Keratinocyte (primary cell): ENCODE data around the gene CCT8L2. TPM values are rescaled to one million over a fixed set of nuclear protein-coding genes. Genes with fewer than 3 reads are reported as not detected.
"Not testable (repeated sequence)": the region's sequence is repeated elsewhere in the genome, so short reads cannot be mapped to it uniquely, and the experiment has no call there.

ENCODE experiments used
- DNase-seq: peaks from one replicate; pipeline ENCODE4 v3.0.0-alpha.2; 2011; ENCODE audit warnings: low read depth, missing footprints, low spot score
- FAIRE-seq: peaks from 2 replicates; lab custom pipeline; 2011; peaks lifted over from hg19 to GRCh38; lab: Jason Lieb, UNC
- H2AFZ ChIP-seq: 2 replicates; pipeline ENCODE4 v1.6.0; 2012; ENCODE audit warnings: low read length, control low read depth, inconsistent platforms; ENCODE audit not compliant: control insufficient read depth
- H3K27ac ChIP-seq: 2 replicates; pipeline ENCODE4 v1.5.1; 2011; ENCODE audit warnings: low read length; ENCODE audit not compliant: control insufficient read depth, insufficient read depth
- H3K27me3 ChIP-seq: 3 replicates; pipeline ENCODE4 v1.6.0; 2011; ENCODE audit warnings: low read length; ENCODE audit not compliant: control insufficient read depth, insufficient read depth; ENCODE audit errors: extremely low read depth
- H3K36me3 ChIP-seq, 2 experiments: 2 replicates in 1 of 2; 3 replicates in 1 of 2; pipeline ENCODE4 v1.5.1; 2011; ENCODE audit warnings: low read length in 2 of 2, mild to moderate bottlenecking in 1 of 2; ENCODE audit not compliant: control insufficient read depth in 2 of 2, insufficient read depth in 2 of 2; ENCODE audit errors: extremely low read depth in 1 of 2
- H3K4me1 ChIP-seq: 3 replicates; pipeline ENCODE4 v1.5.1; 2011; ENCODE audit warnings: low read length; ENCODE audit not compliant: control insufficient read depth, insufficient read depth; ENCODE audit errors: extremely low read depth
- H3K4me2 ChIP-seq: 3 replicates; pipeline ENCODE4 v1.6.0; 2011; ENCODE audit warnings: low read depth, low read length; ENCODE audit not compliant: control insufficient read depth, insufficient read depth; ENCODE audit errors: extremely low read depth
- H3K4me3 ChIP-seq, 3 experiments: fragments of 200-600 bp in 1 of 3; sonication (generic) in 1 of 3; 2 replicates in 2 of 3; 3 replicates in 1 of 3; pipeline ENCODE4 v1.5.1; 2011 to 2016; ENCODE audit warnings: low read length in 3 of 3, mild to moderate bottlenecking in 3 of 3, control low read depth in 2 of 3, inconsistent platforms in 1 of 3, low read depth in 1 of 3, mixed read lengths in 1 of 3, mixed run types in 1 of 3, moderate library complexity in 1 of 3; ENCODE audit not compliant: control insufficient read depth in 2 of 3, insufficient read depth in 2 of 3; ENCODE audit errors: extremely low read depth in 1 of 3
- H3K79me2 ChIP-seq: 2 replicates; pipeline ENCODE4 v1.6.0; 2012; ENCODE audit warnings: low read length; ENCODE audit not compliant: control insufficient read depth, insufficient read depth
- H3K9ac ChIP-seq: 3 replicates; pipeline ENCODE4 v1.6.0; 2011; ENCODE audit warnings: low read length; ENCODE audit not compliant: control insufficient read depth, insufficient read depth; ENCODE audit errors: extremely low read depth
- H3K9me1 ChIP-seq: 3 replicates; pipeline ENCODE4 v1.6.0; 2011; ENCODE audit warnings: low read length; ENCODE audit not compliant: control insufficient read depth, insufficient read depth; ENCODE audit errors: extremely low read depth
- H3K9me3 ChIP-seq: 2 replicates; pipeline ENCODE4 v1.5.1; 2012; ENCODE audit warnings: low read depth, low read length; ENCODE audit not compliant: control insufficient read depth
- H4K20me1 ChIP-seq: 3 replicates; pipeline ENCODE4 v1.6.0; 2011; ENCODE audit warnings: low read length; ENCODE audit not compliant: control insufficient read depth, insufficient read depth; ENCODE audit errors: extremely low read depth
- dilution Hi-C: fragments of 300-500 bp; cut with MboI; formaldehyde crosslinking; loops from one replicate; pipeline ENCODE4 v1.7.0; 2020; ENCODE audit warnings: low sequenced_read_pairs; ENCODE audit not compliant: extremely low pct_ligation_motif_present
- polyA plus RNA-seq, 5 experiments: library from polyadenylated mRNA; depleted of rRNA in 3 of 5; stranded (reverse) in 3 of 5; stranded (forward) in 1 of 5; unstranded in 1 of 5; fragments of >200 nt; gene quantifications; 1 replicate in 1 of 5; 2 replicates in 3 of 5; 3 replicates in 1 of 5; pipeline versions ENCODE4 v1.2.1 to v1.2.3, GENCODE V29; 2011 to 2012; ENCODE audit warnings: missing spikeins in 2 of 5, low read depth in 1 of 5, low replicate concordance in 1 of 5

CCT8L2 gene
- polyA plus RNA-seq, 1 donor (not counting 4 experiments of a cell fraction or from before 2014, with no cell fraction given) = not detected

DNA sequence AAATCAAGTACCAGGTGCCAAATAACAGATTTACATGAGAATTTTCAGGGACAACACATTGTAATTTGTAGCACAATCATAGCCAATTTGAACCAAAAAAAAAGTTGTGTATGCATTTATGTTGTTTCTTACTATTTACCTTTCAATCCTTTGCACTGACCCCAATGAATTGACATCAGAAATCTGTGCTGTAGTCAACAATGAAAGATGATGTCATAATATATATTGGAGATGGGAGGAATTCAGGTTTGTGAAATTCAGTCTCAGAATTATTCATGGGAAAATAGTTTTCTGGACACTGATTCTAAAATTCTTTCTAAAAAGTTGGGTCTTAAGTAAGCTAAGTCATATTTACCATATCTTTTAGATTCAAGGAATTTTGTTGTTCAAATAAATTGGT lies 31.0 kb upstream of the CCT8L2 start:
- H3K9me3 ChIP-seq, H3K27me3 ChIP-seq, DNase-seq, H3K79me2 ChIP-seq, H3K4me1 ChIP-seq, H3K4me2 ChIP-seq, H3K9ac ChIP-seq, H3K27ac ChIP-seq, H3K9me1 ChIP-seq, H3K4me3 ChIP-seq, H4K20me1 ChIP-seq, H3K36me3 ChIP-seq, dilution Hi-C loops, FAIRE-seq, H2AFZ ChIP-seq: not testable (repeated sequence)

DNA sequence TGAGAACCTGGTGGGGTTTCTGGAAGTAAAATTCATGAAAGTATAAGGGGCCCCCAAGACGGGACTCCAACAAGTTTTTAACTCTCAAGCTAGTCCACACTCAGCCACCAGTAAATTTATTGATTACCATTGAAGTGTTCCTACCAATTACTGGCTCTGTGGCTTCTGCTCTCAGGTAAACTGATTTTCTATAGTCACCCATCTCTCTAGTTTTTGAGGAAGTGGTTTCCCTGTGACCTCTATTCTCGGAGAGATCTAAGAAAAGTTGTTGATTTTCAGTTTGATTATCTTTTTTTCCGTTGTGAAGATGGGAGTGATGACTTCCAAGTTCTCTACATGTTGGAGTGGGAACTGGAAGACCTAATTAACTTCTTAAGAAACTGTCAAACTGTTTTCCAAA lies 24.9 kb upstream of the CCT8L2 start:
- H2AFZ ChIP-seq, H3K36me3 ChIP-seq, H3K9me3 ChIP-seq, H3K9ac ChIP-seq, H4K20me1 ChIP-seq, H3K4me2 ChIP-seq, dilution Hi-C loops, H3K4me1 ChIP-seq, FAIRE-seq, H3K4me3 ChIP-seq, H3K27me3 ChIP-seq, H3K9me1 ChIP-seq, H3K27ac ChIP-seq, DNase-seq, H3K79me2 ChIP-seq: not testable (repeated sequence)

DNA sequence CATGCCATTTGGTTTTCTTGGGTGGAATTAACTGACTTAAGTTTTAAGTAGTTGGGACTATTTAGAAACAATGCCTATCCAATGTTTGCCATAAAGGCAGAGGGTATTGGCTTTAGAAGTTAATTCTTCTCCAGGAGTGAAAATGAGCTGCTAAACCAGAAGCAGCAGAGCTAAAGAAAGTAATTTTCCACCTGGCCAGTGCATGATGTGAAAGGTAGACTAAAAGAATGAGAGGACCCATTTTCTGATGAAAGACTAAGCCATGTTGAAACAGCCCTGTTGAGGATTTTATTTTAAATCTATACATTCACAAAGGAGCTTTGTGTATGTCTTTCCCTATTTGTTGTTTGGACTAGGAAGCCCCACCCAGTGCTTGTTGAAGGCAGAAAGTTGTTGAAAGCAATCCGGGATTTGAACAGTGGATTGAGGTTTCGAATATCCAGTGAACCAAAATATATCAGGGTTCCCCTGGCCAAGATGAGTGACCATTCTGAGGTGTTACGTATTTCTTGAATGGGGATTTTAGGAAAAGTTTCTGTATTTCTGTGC lies 23.9 kb upstream of the CCT8L2 start:
- DNase-seq, H3K9ac ChIP-seq, H3K27ac ChIP-seq, H3K4me2 ChIP-seq, H2AFZ ChIP-seq, H3K4me3 ChIP-seq, H3K79me2 ChIP-seq, H3K4me1 ChIP-seq, FAIRE-seq, dilution Hi-C loops, H3K9me1 ChIP-seq, H4K20me1 ChIP-seq, H3K9me3 ChIP-seq, H3K27me3 ChIP-seq, H3K36me3 ChIP-seq: not testable (repeated sequence)

DNA sequence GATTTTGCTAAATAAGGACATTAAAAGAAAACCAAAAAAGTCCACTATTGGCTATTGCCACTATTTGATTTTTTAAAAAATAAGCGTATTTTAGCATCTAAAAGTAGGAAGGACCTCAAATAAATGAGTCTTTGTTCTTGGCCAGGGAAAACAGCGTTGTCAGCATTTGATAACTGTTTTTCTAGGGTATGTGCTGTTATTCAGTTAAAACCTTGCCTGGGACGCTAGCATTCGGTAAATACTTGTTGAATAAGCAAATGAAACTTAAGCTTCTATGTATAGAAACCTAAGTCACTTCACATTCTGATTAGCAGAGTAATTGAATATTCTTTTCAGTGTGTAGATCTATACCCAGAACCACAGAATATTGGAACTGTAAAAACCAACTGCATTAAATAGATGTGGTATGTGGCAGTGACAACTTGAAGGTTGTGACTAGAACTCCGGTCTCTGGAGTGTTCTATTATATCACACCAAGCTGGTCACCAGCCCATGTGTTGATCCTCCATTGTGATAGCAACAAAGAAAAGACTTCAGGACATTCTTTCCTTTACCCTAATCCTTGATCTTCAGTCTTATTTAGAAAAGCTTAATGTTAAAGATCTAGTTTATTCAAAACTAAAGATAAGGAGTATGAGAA lies 23.1 kb upstream of the CCT8L2 start:
- H3K36me3 ChIP-seq, H3K79me2 ChIP-seq, H3K9me3 ChIP-seq, dilution Hi-C loops, H3K4me1 ChIP-seq, H3K27me3 ChIP-seq, FAIRE-seq, H2AFZ ChIP-seq, H3K4me2 ChIP-seq, H3K4me3 ChIP-seq, H3K9ac ChIP-seq, H4K20me1 ChIP-seq, H3K27ac ChIP-seq, H3K9me1 ChIP-seq, DNase-seq: not testable (repeated sequence)
